ENCODE results near the gene AUH.
"Not testable (repeated sequence)": the region's sequence is repeated elsewhere in the genome, so short reads cannot be mapped to it uniquely, and the experiment has no call there.

Gene AUH, protein sequence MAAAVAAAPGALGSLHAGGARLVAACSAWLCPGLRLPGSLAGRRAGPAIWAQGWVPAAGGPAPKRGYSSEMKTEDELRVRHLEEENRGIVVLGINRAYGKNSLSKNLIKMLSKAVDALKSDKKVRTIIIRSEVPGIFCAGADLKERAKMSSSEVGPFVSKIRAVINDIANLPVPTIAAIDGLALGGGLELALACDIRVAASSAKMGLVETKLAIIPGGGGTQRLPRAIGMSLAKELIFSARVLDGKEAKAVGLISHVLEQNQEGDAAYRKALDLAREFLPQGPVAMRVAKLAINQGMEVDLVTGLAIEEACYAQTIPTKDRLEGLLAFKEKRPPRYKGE

DNA sequence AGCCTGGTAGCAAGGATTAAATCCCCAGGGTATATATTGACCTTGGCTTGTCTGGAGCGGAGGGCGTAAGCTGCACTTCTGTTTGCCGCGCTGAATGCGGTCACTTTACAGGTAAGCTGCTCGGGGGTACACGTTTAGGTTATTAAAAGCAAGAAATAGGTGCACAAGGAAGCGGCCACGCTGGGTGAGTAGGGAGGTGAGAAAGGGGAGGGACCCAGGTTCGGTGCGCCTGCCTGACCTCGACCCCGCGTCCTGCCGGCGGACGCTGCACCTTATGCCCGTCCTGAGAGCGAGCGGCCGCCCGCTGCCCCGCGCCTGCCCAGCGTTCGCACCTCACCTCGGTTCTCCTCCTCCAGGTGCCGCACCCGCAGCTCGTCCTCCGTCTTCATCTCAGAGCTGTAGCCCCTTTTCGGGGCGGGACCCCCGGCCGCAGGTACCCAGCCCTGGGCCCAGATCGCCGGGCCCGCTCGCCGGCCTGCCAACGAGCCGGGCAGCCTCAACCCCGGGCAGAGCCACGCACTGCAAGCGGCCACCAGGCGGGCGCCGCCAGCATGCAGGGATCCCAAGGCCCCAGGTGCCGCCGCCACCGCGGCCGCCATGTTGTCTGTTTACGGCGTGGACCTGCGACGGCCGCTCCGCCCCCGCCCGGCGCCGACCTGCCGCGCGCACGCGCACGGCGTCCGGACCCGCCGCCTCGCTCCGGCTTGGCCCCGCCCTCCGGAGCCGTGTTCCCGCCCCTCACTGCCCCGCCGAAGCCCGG lies at the start of gene AUH:
AUH (minus strand) TSS at position 628 of the 760 bp plus-strand sequence; CDS start at position 599, 29 bp downstream.
- DNase-seq (ENCODE audit: low read depth, low spot score): peak; percentile 81

DNA sequence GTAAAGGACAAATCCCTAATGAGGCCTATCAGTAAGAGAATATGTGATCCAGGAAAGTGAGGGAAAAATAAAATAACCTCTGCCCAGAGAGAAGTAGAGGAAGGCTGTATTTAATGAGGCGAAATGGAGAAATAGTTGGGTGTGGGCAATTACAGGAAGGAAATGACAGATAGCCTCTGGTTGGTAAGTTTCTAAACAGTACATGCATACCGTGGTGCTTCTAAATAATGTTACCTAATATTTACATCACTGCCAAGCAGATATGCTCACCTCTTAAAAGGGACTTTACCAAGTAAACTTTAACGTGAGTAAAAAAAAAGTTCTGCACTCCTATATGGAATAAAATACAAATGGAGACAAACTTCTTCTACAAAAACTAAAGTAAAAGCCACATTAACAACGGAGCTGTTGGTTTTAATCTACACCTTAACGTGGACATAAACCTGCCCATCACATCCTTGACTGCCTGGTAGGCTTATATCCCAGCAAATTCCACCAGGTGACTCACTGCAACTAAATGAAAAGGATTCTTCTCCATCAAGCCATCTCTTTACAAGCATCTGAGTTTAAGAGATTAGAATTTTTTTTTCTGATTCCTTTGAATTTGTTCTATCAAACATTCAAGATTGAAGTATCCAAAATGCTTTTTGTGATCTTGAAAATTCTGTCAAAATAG lies 49.5 kb upstream of the AUH start:
- no peak for DNase-seq (ENCODE audit: low read depth, low spot score)

DNA sequence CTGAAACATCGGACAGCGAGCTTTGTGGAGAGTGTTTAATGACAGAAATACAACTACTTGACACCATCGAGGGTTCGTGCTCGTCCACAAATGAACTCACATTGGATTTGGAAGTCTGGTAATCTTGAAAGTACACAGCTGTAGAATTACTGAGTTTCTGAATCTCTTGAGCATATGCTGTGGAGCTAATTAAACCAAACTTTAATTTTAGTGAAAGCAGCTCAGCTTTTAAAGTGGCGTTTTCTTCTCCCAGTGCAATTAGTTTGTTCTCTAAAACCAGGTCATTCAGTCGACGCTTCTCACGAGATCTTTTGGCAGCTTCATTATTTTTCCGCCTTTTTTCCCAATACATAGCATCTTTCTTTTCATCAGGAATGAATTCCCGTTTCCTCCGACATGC lies 48.4 kb upstream of the AUH start:
- no peak for DNase-seq (ENCODE audit: low read depth, low spot score)

DNA sequence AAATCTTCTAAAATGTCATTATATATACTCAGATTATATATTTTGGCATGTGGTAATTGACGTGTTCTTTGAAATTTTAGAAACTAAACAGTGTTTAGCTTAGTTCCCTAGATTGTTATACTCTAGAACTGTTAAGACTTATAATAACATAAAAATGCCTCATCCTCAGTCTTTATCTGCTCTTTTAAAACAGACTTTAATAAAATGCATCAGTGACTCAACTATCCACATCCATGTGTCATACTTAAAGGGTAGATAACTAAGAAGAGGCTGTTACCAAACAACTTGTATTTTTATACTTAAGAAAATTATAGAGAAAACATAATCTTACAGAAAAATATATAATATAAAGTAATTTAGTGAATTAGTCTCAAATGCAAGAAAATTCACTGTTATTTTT lies 46.8 kb upstream of the AUH start:
- no peak for DNase-seq (ENCODE audit: low read depth, low spot score)

DNA sequence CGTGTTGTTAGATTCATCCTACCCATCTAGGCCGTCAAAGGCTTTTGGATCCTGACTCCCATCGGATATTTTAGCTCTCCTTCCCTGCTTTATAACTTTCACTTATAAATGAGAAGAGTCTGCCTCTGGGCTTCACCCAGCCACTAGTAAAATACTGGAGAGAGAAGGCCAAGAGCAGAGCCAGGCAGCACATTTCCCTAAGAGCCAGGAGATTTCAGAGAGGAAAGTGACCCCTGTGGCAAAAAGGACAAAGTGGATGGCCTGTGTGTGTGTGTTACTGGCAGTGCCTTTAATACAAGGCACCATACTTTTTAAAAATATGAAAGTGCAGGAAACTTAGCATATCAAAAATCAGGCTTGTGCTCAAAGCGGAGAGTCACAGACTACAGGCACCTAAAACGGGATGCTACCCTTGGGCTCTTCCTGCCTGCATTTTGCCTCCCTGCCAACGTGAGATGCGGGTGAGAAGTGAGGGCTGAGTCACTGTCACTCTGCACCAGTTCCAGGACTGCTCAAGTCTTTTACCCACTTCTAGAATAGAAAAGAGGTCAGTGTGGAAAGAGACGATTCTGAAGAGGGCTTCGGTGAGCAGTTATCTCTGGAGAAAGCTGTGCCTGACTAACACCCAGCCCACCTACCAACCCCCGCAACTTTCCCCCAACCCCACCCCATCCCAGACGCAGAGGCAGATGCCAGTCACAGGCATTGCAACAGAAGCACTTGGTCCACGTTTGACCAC lies 46.0 kb upstream of the AUH start:
- no peak for DNase-seq (ENCODE audit: low read depth, low spot score)

DNA sequence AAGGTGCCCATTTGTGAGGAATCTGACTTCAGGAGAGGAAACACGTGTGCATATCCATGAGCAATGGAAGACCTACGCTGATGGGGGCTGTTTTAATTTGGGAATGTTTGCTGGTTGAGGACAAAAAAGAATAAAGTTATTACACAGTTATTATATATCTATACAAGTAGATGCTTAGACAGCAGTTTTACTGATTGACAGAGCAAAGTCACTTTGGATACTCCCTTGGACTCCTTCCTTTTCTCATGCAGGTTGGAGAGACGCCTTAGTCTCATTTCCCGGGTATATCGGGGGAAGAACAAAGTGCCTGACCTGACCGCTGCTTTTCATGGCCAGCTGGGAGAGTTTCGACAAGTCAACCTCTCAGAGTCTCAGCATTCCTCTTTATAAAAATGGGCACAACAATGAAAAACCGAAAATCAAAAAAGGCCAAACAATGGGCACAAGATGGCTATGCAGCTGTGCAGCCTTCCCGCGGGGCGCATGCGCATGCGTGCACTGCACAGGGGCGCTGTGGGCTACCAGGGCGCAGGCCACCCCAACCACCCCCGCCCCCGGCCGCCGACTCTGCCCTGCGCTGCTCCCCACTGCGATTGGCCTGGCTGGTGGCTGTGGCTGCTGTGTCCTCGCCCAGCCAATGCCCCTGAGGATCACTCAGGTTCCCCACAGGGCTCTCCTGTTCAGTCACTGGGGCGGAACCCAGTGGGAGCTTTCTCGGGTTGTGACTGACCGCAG lies 43.8 kb upstream of the AUH start:
- no peak for DNase-seq (ENCODE audit: low read depth, low spot score)

DNA sequence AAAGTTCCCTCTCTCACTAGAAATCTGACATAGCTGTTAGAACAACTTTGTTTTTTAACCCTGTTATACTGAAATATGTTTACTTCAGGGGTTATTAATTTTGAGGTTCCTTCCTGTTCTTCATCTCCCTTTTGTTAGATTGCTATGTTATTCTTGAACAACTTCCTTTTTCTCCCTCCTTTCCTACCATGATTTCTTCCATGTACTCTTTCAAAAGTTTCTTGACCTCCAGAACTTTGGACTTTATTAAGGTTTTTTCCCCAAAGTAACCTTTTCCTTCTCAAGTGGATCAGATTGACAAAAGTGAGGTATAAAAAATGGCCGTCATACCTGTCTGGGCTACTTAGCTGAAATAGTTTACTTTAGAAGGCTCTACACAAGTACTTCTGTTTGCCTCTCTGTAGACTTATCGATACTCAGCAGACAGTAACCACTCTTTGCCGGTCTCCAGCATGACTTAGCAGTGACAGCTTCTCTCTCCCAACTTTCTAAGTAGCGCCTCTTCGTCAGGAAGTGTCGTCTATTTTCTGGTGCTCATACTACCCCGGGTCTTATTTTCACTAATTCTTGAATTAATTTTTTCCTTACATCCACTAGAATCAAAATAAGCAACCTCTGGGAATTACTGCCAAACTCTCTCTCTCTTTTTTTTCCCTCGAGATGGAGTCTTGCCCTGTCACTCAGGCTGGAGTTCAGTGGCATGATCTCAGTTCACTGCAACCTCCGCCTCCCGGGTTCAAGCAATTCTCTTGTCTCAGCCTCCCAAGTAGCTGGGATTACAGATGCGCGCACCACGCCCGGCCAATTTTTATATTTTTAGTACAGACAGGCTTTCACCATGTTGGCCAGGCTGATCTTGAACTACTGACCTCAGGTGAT lies 42.2 kb upstream of the AUH start:
- DNase-seq (ENCODE audit: low read depth, low spot score): no peak

DNA sequence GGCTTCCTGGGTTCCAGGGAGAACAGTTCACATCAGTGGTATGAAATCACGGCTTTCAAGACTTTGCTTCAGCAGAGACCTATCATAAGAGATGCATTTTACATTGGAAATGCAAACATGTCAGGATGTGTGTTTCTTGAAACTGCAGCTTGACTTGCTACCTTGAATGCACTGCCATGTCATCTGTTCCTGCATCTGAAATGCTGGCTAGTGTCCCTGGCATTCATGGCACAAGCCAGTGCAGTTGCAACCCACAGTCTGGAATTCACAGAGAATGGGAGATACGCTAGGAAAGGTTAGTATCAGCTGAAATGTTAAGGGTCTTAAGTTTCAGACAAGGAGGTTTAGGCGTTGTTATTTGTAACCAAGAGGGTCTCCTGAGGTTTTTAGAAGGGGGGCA lies 37.2 kb upstream of the AUH start:
- no peak for DNase-seq (ENCODE audit: low read depth, low spot score)

DNA sequence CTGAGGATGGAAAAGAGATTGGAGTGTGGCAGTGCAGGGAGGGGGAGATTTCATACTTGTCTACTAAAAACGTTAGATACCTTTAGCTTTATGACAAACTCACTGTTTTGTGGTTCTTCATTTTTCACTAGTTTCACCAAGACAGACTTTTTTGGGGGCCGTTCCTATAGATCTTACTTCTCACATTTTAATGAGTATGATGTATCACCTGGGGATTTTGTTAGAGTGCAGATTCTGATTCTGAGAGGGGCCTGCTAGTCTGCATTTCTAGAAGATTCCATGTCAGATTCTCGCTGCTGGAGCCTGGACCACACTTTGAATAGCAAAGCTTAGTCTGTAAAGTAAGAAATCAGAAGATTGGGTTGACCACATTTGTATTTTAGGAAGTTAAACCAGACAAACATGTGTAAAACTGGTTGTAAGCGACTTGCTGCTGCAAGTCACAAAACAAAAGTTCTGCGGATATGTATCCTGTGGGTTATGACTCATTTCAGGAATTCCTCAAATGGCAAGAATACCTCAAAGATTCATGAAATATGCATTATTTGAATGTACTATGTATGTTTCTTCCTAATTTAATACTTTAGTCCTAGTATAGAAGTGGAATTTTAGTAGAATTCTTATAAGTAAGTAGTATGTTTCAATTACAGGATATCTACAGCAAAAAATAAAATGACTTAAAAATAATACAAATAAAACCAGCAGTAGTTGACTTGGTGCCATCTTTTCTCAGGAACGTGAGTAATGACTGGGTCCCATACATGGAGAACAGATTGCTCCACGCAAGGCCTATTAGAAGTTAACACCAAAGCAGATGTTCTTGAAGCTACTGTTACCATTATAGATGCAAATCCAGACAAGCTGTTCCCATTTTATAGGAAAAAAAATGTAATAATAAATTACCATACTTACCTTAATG lies 34.1 kb upstream of the AUH start:
- no peak for DNase-seq (ENCODE audit: low read depth, low spot score)

DNA sequence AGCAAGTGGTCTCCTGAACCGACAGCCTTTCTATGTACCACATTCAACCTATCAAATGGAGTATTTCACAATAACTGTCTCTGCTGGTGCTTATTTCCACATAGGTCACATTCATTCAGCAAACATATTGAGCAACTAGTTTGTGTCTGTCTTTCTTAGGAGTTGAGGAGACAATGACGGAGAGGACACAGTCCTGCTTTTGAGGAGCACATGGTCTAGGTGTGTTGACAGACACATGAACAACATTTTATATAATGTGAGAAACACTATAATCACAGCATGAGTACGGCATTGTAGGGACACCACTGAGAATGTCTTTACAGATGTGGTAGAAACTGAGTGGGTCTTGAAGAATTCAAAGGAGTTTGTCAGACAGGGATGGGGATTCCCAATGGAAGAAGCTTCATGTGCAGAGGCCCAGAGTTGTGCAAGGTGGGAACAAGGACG lies 33.4 kb upstream of the AUH start:
- no peak for DNase-seq (ENCODE audit: low read depth, low spot score)

DNA sequence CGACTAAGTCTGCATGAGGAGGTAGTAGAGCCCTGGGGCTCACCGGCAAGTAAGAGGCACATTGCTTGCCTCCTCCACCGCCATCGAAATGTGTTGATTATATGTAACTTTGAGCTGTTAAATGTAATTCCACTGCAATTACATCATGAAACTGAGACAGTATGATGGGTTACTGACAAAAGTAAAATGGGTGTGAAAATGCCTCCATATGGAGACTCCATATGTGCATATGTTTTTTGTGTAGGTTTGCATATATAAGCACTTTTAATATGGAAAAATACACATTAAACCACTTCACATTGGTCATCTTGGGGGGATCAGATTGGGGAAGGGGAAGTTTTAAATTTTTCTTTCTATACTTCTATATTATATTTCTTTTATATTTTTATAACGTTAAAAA lies 32.1 kb upstream of the AUH start:
- no peak for DNase-seq (ENCODE audit: low read depth, low spot score)

DNA sequence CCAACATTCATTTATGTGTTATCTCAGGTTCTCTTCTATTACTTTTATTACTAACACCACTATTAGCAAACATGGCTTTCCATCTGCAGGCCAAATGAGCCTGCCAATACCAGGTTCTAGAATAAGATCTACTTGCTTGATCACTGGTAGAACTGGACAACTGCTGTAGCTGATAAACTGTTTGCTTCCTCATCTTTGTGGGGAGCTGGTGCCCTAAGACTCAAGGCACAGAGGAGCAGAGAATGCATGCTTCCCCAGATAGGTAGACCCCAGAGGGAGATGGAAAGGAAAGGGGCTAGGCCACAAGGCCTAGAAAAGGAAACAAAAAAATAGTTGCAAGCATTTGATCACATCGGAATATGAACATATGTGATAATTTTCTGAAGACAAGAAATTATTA lies 30.7 kb upstream of the AUH start:
- DNase-seq (ENCODE audit: low read depth, low spot score): no peak

DNA sequence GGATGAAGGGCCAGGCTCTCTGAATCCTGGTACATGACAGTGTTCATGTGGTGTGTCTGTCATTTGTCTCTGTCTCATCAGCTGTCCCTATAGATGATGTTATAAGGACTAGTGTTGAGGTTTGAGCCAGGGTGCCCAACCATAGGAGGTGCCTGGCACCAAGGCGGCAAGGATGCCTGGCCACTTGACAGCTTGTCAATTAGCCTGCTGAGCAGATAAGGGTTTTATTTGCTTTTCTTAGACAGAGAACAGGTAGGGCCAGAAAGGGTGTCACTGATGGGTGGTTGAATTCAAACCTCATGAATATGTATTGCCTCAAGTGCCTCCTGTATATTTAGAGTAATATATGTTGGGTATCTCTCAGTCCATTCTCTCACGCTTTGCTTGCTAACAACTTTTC lies 30.1 kb upstream of the AUH start:
- no peak for DNase-seq (ENCODE audit: low read depth, low spot score)

DNA sequence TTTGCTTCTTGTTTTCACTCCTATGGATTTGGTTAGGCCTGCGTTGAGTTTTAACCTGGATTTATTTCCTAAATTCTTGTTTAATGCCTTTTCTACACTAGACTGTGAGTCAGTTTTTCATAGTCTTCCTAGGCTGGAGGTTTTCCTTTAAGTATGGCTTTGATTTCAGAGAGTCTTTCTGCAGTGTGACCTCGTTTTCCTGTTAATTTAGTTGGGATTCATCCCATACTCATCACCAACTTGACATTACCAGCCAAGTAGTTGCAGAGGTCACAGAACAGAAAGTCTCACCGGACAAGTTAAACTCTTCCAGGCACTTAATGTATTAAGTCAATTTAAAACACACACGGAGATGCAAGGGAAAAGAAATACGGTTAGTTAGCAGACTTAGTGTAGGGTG lies 29.7 kb upstream of the AUH start:
- DNase-seq (ENCODE audit: low read depth, low spot score): no peak

DNA sequence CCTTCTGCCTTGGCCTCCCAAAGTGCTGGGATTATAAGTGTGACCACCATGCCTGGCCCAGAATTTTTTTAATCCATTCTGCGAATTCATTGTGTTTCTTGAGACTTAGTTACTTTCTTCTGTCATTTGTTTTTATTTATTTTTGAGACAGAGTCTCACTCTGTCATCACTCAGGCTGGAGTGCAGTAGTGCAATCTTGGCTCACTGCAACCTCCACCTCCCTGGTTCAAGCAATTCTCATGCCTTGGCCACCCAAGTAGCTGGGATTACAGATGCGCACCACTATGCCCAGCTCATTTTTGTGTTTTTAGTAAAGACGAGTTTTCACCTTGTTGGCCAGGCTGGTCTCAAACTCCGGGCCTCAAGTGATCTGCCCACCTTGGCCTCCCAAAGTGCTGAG lies 28.0 kb upstream of the AUH start:
- DNase-seq (ENCODE audit: low read depth, low spot score): not testable (repeated sequence)

DNA sequence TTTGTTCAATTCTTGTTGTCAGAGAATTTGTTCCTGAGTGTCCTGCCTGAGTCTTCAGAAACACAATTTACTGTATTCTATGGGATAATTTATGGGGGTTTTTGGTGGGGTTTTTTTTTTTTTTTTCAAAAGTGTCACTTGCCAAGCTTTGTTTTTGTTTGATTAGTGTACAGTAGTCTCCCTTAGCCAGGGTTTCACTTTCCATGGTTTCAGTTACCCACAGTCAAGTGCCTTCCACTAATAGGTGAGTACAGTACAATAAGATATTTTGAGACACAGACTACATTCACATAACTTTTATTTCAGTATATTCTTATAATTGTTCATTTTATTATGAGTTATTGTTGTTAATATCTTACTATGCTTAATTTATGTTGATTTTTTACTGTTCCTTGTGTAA lies 25.0 kb upstream of the AUH start:
- no peak for DNase-seq (ENCODE audit: low read depth, low spot score)

DNA sequence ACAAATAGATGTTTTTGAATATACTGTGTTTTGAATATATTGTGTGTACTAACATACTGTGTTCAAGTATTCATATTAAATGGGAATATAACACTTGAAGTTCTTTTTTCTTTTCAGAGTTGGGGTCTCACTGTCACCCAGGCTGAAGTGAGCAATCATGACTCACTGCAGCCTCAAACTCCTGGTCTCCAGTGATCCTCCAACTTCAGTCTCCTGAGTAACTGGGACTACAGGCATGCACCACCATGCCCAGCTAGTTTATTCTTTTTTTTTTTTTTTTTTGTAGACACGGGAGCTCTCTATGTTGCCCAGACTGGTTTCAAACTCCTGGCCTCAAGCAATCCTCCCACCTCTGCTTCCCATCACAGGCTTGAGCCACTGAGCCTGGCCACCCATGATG lies 23.2 kb upstream of the AUH start:
- no peak for DNase-seq (ENCODE audit: low read depth, low spot score)

DNA sequence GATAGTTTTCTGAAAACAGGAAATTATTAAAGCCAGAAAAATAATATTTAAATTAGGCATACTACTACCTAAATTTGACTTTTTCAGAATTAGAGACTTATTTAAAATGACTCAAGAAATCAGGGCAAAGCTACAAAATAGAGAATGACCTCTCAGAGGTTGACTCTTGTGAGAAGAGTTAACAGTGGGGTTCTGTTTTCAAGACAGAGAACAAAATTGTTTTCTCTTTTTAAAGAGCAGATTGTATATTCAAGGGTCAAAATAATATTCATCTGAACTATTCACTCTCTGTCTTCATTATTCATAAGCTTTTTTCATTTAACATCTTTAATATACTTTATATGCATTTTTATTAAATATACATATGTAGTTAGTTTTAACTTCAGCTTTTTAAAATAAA lies 21.9 kb upstream of the AUH start:
- no peak for DNase-seq (ENCODE audit: low read depth, low spot score)

DNA sequence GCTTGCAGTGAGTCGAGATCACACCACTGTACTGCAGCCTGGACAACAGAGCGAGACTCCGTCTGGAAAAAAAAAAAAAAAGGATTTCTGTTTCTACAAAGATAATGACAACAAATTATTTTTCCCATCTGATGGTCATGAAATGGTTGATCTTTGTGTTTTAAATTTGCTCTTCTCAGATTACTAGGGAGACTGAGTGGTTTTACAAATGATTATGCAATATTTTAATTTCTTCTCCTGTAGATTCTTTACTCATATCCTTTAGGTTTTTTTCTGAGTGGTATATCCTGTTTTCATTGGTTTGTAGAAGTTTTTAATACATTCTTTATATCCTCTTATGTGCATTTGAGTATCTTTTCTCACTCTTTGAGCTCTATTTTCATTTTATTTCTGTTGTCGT lies 20.6 kb upstream of the AUH start:
- DNase-seq (ENCODE audit: low read depth, low spot score): no peak

Data from ELF-1 (cell line).